Dermis microvascular lymphatic vessel endothelial cell (primary cell): Measurements from ENCODE around the gene CD74. TPM values are rescaled to one million over a fixed set of nuclear protein-coding genes. Genes with fewer than 3 reads are reported as not detected.
A peak's percentile ranks its signal among the peaks of the same experiment; 100 is the strongest.

Source experiments
- DNase-seq, 2 donors: peaks; one replicate each; pipeline versions ENCODE4 v3.0.0 to v3.0.0-alpha.2; 2010; ENCODE audit warnings: low read depth in 2 of 2
- total RNA-seq: library from RNA; depleted of rRNA; stranded (reverse); fragments of >200 nt; gene quantifications from 2 replicates; pipeline ENCODE4 v1.2.1, GENCODE V29; 2014

CD74 gene
- total RNA-seq, 1 donor from 2014 or later: 1.2 TPM

DNA sequence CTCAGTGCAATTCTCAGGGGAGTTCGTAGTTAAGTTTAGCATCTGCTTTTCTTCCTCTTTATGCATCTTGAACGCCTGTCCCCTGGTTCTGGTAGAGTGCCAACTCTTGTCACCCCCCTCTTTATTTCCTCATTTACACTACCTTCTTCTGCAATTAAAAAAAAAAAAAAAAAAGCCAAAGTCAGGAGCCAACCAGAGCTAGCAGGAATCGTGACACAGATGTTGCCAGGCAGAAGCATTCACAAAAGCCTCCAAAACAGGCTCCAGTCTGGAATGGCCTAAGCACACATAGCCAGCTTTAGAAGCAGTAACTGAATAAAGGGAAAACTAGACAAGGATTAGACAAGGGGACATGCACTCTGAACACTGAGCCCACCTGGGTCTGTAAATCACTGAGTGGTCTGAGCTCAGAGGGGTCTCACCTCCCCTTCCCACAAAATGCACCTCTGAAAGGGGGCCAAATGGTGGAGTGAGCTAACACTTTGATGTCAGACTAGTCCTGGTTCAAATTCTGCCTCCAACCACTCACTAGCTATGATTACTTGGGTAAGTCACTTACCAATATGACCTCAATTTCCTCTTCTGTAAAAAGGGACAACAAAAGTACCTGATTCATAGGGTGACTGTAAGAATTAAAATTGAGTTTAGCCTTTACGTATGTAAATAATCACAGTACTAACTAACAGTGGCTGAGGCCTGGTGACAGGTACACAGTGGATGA, 2.0 kb downstream of the CD74 start:
- peak; percentile 70 to 78 for DNase-seq

DNA sequence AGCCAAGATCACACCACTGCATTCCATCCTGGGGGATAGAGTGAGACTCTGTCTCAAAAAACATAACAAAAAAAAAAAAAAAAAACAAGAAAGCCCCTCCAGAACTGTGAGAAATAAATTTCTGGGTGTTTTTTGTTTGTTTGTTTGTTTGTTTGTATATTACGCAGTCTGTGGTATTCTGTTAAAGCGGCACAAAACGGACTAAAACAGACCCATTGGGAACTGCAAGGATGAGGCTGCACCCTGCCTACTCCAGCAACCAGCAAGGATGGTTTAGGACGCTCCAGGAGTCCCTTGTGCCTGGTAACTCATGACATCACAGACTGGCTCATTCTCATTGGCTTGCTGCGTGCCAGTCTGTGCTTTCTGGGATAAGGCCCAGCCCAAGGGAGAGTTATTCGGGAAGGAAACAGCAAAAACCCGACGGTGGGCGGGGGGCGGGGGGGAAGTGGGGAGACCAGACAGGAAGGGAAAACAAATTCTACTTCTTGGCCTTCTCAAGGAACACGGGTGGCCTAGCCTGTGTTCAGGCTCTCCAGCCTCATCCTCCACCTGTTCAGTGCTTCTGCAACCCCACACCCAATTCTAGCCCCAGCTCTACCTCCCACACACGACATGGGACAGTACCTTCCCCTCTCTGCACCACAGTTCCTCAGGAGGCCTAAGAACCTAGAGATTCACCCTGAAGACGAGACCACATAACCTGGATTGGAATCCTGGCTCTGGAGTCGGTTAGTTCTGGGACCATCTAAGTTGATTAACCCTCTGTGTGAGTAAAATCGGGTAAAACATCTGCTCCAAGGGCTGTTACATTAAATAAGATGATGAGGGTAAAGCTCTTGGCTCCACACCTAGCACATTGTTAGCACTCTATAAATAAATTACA, 2.8 kb downstream of the CD74 start:
- peak; percentile 78 to 88 for DNase-seq

DNA sequence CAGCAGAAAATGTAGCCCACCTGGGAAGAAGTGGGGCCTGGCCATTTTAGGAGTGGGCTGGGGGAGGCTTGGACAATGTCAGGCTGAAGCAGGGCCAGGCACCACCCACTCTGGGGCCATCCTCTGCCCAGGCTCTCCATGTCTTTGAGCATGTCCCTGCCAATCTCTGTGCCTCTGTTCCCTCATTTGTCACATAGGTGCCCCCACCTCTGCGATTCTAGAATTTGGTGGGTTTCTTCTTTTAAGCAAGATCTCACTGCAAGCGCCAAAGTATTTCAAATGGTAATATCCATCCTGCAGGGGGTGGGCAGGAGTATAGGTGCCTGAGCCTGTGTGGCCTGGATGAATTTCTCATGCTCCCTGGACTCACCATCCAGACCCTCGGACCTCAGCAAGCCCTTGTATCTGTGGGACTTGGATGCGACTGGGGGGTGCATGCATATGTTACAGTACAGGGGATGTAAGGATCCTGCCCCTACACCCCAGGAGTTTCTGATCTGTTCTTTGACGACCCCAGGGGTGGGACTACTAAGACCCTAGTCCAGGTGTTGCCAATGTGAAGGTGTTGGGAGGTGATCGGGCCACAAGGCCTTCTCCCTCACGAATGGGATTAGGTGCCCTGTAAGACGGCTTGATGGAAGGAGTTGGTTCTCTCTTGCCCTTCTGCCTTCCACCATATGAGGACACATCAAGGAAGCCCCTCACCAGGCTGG, 4.3 kb downstream of the CD74 start:
- DNase-seq: no peak

DNA sequence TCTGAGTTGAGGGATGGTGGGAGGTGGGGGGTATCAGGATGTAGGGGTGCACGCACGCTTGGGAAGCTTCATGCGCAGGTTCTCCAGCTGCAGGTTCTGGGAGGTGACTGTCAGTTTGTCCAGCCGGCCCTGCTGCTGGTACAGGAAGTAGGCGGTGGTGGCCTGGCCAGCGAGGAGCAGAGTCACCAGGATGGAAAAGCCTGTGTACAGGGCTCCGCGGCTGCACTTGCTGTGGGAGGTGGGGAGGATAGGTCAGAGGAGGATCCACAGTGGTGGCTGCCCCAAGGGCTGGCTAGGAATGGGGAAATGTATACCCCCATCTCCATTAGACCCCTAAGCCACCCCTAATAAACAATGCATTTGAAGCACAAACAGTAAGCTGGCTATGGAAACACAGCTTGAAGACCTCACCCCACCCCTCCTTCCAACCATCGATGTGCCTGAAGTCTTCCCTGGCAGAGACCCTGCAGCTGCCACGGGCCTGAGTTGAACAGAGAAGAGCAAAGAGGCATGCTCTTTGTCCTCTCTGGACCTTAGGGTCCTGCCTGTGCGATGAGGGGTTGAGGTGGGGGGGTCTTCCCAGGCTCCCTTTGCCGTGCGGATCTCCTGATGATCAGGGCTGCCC, 5.5 kb downstream of the CD74 start:
- no peak for DNase-seq

DNA sequence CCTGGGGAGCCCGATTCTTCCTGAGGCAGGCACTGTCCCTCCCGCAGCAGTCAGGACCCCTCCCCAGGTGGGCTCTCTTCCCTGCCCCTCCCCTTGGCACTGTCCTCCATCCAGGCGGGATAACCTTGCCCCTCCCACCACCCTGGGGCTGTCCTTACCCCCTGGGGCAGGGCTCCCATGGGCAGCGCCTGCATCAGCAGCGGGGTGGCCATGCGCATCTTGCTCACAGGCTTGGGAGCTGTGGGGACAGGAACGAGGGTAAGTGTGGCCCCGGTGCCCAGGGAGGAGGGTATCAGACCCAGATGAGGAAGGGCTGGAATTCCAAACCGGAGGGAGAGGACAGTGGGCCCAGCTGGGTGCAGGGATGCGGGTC, 6.0 kb downstream of the CD74 start:
- no peak for DNase-seq

DNA sequence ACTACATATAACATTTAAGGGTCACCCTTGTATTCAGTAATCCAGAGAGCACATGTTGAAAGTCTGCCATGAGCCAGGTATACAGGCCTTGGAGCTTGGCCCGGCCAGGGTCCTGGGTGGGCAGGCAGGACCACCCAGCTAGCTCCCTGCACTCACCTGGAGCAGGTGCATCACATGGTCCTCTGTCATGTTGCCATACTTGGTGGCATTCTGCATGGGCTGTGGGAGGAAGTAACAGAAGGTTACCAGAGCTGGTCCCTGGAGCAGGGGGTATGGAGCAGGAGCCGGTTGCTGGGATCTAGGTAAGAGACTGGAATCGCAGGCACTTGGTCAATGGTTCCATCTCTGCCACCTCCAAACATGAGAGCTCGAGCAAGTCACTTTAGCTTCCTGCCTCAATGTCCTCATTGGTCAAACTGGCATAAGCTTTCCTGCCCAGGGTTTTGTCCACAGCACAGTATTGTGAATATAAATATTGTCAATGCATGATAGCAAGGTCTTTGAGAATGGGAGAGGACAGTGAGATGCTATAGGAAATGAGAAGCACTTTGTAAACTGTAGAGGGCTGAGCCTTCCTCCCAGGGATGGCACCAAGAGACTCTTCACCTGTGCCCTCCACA, 6.5 kb downstream of the CD74 start:
- DNase-seq: no peak

DNA sequence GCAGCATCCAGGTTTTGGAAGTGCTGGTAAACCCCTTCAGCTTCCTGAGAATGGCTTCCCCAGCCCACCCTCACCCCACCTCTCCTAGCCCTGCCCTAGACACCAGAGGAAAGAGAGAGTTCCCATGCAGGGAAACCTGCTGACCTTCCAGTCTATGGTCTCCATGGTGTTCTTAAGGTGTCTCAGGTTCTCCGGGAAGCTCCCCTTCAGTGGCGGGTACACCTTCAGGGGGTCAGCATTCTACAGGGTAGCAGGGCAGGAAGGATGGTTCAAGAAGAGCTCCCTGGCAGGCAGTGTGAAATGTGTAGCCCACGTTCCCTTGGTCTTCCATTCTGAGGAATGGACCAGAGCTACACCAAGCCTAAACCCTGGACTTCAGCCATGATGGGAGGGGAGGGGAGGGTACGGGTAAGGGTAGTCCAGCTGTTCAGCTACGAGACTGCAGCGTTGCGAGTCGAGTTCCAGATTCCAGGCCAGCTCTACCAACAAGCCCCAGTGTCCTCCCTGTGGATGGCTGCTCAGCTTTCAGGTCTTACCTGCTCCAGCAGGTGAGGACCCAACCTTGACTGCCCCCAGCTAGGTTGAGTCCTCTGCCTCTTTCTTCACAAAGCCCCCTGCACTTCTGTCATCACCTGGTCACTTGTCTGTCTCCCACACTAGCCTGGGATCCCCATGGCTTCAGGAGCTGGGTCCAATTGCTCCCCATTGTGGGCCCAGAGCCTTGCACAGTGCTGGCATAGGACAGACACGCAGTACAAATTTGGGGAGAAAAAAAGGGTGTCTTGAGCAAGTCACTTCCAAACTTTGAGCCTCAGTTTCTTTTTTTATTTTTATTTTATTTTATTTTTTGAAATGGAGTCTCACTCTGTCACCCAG, 7.5 kb downstream of the CD74 start:
- DNase-seq: no peak

DNA sequence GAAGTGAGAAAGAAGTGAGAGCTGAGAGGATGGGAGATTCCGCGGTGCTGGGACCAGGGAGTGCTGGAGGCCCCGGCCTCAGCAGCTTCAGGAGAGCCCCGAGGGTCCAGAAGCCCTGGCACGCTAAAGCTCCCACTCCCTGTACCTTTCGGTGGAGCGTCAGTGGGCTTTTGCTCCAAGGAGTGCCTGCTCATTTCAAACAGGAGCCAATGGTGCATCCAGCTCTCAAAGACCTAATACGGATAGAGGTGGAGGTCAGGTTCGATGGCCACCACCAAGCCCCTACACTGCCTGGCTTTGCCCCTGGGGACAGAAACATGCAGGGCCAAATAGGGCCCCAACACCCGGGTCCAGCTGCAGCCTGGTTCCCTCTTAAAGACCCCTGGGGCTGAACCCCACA, 8.2 kb downstream of the CD74 start:
- no peak for DNase-seq

DNA sequence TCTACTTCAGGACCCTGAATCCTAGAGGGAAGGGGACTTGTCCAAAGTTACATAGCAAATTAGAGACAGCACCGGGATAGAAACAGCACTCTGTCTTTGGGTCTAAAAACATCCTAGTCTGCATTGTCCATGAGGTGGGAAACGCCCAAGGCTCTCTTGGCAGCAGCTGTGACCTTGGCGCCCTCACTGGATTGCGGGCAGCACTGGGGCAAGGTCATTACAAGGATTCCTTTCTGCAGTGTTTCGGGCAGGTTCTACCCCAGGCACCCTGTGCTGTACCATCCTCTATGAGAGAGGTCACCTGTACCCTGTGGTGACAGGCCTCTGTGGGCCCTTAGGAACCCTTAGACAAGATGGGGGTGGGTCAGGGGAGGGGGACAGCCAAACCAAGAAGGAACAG, 8.6 kb downstream of the CD74 start:
- DNase-seq: no peak

DNA sequence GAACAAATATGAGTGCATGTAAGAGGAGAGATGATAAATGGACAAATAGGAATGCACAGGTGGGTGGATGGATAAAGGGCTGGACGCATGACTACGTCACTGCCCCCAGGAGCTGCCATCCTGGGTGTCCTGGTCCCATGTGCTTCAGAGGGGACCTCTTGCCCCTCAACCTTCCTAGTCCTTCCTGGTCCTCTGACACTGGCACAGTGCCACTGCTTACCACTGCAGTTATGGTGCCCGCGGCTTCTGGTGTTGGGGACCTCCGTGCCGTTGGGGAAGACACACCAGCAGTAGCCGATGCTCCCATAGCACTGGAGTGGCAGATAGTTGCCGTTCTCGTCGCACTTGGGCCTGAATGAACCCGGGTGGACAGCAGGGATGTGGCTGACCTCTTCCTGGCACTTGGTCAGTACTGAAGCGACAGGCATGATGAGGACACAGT, 9.8 kb downstream of the CD74 start:
- DNase-seq: no peak

DNA sequence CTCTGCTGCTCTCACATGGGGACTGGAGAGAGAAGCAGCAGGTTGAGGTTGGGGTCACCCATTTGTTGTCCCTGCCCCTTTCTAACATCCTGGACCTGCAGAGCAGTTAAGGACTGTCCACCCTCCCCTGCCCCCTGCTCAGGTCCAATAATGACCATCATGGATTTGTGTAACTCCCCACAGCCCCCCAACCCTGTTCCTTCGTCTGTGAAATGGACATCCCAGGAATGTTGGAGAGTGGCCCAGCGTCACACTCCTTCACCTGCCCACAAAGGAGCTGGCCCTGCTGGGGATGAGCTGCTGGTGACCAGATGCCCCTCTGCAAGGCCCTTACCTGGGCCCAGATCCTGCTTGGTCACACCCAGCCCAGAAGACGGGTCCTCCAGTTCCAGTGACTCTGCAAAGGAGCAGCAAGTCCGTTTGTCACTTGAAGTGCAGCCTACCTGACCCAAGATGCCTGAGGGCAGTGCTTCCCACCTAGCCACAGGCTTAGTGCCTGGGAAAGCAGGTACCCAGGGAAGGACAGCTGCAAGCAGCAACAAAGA, 10.4 kb downstream of the CD74 start:
- DNase-seq: no peak

DNA sequence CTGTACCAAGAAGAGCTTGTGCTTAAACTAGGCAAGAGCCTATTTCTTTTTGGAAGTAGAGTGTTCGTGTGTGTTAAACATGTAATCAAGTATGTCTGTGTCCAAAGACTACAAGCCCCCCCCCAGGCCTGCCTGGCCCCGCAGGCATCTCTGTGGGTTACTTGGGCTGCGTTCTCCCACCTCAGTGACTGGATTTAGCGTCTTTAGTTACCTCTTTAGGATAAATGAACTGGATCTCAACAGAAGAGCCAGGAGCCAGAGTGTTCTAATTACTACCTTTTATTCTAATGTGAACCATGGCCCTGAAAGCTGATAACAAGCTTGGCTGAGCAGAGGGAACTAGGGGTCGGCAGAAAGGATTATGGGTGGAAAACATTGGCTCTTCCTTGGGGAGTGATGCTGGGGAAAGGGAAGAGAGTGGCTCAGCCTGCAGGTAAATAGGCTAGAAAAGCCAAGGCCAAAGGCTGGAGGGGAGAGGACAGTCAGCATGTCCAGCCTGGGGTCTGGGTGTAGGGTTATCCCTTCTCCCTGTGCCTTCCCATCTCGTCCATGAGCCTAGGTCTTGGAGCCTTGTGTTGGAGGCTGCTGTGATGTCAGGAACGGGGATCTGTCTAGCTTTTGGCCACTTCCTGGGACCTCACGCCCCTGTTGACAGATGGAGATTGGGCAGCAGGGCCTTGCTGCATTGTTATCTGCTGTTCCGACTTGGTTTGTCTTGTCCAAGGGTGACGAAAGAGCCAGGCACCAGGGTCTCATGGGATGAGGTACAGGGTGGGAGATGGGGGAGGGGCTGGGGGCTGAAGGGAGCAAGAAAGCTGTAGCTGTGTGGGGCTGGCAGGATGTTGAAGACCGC, 11.1 kb downstream of the CD74 start:
- no peak for DNase-seq

DNA sequence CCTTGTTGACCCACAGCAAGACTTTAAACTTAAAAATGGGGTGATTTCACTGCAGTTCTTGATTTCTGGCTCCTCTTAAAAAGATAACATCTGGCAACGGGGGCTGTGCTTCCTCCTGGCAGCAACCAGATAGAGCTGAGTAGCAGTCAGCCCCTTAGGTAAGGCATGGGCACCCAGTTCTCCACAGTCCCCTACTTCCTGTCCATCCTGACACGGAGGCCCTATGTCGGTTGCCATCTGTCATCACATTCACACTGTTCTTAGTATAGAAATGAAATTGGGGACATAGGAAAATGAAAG, 11.7 kb downstream of the CD74 start:
- no peak for DNase-seq

DNA sequence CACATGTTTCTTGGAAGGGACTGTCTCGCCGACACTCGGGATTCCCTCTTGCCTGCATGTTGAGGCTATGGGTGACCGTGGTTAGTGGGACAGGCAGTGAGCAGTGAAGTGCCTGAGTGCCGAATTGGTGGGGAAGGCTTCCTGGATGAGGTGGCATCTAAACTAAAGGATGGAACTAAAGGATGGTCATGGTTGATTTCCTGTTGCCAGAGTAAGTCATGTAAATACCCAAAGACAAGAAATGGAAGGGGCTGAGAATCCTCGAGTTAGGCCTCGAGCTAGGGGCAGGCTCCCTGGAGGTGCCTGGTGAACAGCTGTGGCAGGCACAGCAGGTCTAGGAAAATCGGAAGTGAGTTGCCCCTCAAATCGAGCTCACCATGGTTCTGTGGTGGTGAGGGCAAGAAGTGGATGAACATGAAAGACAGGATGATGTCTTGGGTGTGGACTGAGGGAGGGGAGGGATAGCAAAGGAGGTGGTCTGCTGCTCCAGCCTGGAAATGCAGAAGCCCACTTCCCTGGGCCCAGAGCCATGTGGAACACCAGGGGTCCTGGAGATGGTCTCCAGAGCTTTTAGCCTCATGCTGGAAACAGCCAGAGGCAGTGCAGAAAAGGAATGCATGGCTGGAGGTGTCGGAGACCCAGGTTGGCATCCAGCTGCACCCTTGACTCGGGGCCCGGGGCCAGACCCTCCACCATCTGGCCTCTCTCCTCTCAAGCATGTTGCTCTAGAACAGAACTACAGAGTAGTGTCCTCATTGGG, 12.2 kb downstream of the CD74 start:
- DNase-seq: no peak

DNA sequence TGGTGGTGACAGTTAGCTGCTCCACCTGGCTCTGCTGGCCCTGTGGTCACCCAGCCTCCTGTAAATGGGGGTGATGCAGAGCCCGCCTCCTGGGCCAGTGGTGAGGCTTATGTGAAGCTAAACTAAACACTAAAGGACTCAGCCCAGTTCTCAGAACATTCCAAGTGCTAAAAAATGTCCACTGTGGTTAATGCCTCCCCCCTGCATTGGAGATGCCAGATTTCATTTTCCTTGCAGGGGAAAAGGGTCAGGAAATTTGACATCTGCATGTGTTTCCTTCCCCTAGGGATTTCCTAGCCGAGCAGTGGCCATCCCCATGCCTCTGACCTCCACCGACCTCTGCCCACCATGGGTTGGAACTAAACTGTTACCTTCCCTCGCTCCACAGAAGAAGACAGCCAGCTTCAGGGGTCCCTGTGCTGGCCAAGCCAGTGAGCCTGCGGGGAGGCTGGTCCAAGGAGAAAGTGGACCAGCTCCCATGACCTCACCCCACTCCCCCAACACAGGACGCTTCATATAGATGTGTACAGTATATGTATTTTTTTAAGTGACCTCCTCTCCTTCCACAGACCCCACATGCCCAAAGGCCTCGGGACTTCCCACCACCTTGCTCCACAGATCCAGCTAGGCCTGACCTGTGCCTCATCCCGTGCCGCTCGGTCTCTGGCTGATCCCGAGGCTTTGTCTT, 13.0 kb downstream of the CD74 start:
- no peak for DNase-seq

DNA sequence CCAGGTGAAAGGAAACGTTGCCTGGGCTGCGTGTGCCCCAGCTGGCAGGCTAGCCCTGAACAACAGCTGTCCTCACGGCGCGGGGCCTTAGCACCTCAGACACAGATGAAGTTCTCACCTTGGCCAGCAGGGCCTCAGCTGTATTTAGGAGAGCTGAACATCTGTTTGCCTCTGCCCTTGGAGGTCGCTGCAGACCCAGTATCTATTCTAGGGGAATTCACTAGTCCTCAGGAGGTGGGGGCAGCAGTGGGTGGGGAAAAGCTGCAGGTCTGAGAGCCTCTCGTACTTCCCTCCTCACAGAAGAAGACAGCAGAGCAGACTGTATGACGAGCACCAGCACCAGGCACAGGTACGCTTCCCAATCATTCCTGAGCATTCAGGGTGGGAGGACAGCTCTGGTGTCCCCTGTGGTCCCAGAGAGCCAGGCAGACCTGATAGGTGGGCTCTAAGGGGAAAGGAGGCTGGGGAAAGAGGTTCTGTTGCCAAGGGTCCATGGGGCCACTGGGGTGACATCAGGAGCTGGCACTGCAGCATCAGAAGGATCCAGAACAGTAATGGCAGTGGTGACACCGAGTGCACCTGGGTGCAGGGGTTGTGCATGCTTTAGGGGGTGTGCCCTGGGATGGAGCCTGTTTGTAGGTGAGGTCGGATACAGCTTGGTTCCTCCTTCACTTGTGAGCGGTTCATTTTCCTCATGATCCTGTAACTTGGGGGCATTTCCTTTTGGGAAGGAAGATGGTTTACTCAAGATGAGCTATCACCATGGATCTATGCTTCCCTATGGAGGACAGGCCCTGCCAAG, 13.8 kb downstream of the CD74 start:
- DNase-seq: no peak
